HTERT RPE-1 (cell line): ENCODE measurements around the gene ALDH1A3.

Source experiments
- in situ Hi-C: fragments of 300-500 bp; cut with MboI; formaldehyde crosslinking; loops from 4 replicates; pipeline ENCODE4 v1.14.3; 2020; ENCODE audit warnings: low sequenced_read_pairs

Gene ALDH1A3

DNA sequence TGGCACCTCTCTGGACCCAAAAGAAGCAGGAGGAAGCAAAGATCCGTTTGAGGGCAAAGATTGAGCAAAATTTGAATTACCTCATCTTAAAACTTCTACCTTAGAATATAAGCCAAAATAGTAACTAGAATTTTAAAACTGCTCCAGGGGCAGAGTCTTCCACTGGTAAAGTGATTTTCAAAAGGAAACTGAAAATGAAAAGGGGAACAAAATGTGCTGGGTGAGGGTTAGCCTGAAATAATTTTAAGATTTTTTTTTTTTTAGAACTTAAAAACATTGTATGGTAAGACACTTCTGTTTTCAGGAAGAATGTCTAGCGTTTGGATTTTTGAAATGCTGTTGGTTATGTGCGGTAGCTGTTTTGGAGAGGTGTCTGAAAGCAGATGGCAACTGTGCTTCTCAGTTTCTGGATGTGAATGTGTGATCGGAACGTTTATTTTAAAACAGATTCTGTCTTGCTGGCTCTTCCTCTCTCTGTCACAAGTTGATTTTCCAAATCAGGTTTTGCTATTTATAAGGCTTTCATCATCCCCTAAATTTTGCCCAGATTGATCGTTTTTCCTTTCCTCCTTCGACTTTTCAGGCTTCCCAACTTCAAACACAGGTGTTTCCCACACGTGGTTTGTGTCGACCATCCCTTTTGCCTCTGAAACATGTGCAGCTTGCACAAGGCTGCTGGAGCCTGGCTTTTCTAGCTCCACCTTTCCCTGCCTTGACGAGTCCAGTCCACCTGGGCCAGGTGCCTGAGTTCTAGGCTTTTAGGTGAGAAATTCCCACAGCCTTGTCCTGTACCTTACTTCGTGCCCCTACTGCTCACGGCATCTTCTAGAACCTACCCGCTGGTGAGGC is 42.8 kb downstream of the ALDH1A3 start:
- in situ Hi-C loops, result no loop called here

DNA sequence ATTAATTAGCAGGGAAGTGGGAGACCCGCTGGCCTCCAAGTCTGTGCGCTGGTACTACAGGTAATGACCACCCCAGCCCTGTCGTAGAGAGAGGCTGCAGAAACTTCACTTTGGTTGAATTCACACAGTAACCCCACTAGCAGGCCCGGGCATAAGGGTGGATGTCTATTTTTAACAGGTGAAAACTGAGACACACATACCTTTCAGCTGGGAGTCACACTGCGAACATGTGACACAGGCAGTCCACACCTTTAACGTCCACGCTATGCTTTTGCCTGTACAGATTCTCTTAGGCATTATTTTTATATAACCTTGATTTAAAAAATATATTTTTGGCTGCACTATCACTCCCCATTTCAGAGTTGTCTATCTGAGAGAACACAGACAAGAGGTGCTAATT is 43.4 kb downstream of the ALDH1A3 start:
- in situ Hi-C loops, result no loop called here

- in situ Hi-C loops, result no loop called here
Observed at GRCh38 chr15:100923902-100924301, 44.3 kb downstream of the ALDH1A3 start.

DNA sequence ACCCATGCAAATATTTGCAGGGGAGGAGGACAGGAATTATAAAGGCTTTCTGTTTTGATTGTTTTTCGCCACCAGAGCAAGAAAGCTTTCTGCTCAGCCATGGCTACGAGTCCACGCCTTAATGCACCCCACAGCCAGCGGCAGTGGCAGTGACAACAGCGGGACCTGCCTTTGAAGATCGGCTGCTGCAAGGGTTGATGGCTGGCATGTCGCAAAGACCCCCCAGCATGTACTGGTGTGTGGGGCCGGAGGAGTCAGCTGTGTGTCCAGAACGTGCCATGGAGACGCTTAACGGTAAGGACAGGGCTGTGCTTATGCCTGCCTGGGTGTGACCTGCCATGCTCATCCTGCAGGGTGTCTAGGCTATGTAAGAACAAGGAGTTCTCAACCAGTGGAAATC is 44.8 kb downstream of the ALDH1A3 start:
- in situ Hi-C loops, result no loop called here

- in situ Hi-C loops, result no loop called here
Observed at GRCh38 chr15:100925480-100925879, 45.8 kb downstream of the ALDH1A3 start.

- in situ Hi-C loops, result no loop called here
Observed at GRCh38 chr15:100926258-100926657, 46.6 kb downstream of the ALDH1A3 start.

DNA sequence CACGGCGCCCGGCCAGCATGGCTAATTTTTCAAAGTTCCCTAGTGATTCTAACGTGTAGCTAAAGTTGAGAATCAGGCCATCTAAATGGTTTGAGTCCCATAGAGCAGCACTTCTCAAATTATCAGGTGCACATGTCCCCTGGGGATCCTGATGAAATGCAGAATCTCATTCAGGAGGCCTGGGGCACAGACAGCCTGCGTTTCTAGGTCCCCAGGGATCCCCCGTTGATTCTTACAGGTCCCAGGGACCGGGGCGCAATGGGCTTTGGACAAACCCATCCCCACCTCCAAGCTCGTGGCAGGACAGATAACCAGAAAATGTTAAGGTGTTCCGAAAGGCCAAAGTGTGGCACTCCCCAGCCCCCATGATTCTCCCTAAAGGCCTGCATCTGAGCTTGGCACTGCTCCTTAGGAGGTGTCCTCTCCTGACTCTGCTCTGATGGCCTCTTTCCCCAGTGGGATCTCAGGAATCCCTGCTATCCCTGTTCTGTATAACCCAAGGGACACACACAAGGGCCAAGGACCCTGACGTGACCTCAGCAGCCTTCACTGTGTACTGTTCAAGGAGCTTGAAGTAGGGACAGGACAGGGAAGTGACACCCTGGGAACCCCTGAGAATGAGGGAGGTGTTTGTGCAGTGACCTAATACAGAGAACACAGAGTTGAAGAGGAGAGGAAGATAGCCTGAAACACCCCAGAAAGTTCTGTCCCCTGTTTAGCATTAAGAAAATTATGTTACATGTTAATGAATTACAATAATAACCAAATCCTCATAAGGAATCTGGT is 47.5 kb downstream of the ALDH1A3 start:
- in situ Hi-C loops, result no loop called here

GRCh38 chr15:100928632-100929280 is 49.1 kb downstream of the ALDH1A3 start:
- in situ Hi-C loops, result no loop called here

DNA sequence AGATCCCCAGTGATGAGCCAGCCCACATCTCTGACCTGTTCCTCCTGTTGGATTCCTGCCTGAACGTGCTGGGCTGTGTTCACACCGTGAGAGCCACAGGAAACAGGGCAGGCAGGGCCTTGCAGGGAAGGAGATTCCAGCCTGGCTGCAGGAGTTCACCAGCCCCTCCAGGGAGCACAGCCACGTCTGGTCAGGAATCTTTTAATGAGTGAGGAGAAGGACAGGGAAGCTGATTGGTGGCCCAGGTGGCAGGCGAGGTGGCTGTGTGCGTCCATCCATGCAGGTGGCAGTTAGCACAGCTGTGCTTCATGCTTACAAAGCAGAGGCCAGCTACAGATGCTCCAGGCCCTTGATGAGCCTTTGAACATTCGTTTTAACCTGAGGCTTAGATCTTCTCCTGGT is 50.0 kb downstream of the ALDH1A3 start:
- in situ Hi-C loops, result no loop called here

- in situ Hi-C loops, result no loop called here
Observed at GRCh38 chr15:100930306-100930848, 50.7 kb downstream of the ALDH1A3 start.

GRCh38 chr15:100931143-100931890 is 51.7 kb downstream of the ALDH1A3 start:
- in situ Hi-C loops, result no loop called here

- in situ Hi-C loops, result no loop called here
Observed at GRCh38 chr15:100932676-100933348, 53.2 kb downstream of the ALDH1A3 start.

DNA sequence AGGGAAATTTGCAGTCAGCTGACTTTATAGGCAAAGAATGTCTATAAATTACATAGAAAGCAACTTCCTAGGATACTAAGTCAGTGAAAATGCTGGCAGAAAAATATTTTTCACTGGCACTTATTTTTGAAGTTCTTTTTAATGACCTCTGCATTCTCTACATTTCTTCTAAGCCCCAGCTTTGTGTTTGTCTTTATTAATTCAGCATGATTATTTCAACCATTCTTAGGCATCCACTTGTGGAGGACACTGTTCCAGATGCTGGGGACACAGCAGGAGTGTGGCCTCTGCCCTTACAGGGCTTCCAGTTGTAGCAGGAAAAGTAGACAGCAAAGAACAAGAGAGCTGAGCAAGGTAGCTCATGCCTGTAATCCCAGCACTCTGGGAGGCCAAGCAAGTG is 54.5 kb downstream of the ALDH1A3 start:
- in situ Hi-C loops, result no loop called here

- in situ Hi-C loops, result no loop called here
Observed at GRCh38 chr15:100934726-100935125, 55.1 kb downstream of the ALDH1A3 start.

DNA sequence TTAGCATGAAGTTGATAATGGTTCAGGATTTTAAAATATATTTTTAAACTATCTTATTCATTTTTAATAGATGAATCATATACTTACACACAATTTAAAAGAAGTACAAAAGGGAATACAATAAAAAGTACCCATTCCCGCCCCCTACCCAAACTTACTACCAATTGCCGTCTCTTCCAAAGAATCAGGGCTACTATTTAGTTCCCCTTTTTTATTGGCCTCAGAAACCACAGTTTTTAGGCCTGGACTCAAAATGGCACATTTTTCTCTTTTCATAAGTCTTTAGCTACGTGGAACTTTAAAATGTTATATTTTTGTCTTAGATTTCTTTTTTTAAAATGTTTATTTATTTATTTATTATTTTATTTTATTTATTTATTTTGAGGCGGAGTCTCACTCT is 57.5 kb downstream of the ALDH1A3 start:
- in situ Hi-C loops, result no loop called here

- in situ Hi-C loops, result no loop called here
Observed at GRCh38 chr15:100939791-100940190, 60.2 kb downstream of the ALDH1A3 start.

- in situ Hi-C loops, result no loop called here
Observed at GRCh38 chr15:100940767-100941379, 61.2 kb downstream of the ALDH1A3 start.

GRCh38 chr15:100941536-100941935 is 61.9 kb downstream of the ALDH1A3 start:
- in situ Hi-C loops, result no loop called here

GRCh38 chr15:100942656-100943425 is 63.2 kb downstream of the ALDH1A3 start:
- in situ Hi-C loops, result no loop called here
